Activated CD4-positive, alpha-beta T cell treated with anti-CD3 and anti-CD28 coated beads for 36 hours (primary cell): Measurements from ENCODE around the gene GPATCH2L. TPM values are rescaled to one million over a fixed set of nuclear protein-coding genes. Genes with fewer than 3 reads are reported as not detected.

Source experiments
- ATAC-seq: fragments of 200-7000 bp; cut with Tn5 transposase; one replicate; pipeline ENCODE4 v1.10.0; 2021; ENCODE audit warnings: mild to moderate bottlenecking, moderate library complexity
- CTCF ChIA-PET: fragments of 350-600 bp; sonication (Branson Sonifier 250); formaldehyde crosslinking; loops from one replicate; lab custom pipeline; 2021; ENCODE audit warnings: antibody characterized with exemption; lab: Charles Lee
- POLR2A ChIA-PET: fragments of 350-600 bp; sonication (Branson Sonifier 250); formaldehyde crosslinking; loops from one replicate; lab custom pipeline; 2021; ENCODE audit warnings: antibody characterized with exemption, inconsistent platforms; lab: Charles Lee
- DNase-seq: peaks from one replicate; pipeline ENCODE4 v3.0.0-alpha.2; 2020
- H3K27ac Mint-ChIP-seq: one replicate; pipeline ENCODE4 v1.8.0; 2021; ENCODE audit warnings: mixed read lengths
- H3K27me3 Mint-ChIP-seq: one replicate; pipeline ENCODE4 v1.8.0; 2021; ENCODE audit warnings: mixed read lengths
- H3K36me3 Mint-ChIP-seq: one replicate; pipeline ENCODE4 v1.8.0; 2021; ENCODE audit warnings: low read depth, mixed read lengths
- H3K4me1 Mint-ChIP-seq: one replicate; pipeline ENCODE4 v1.8.0; 2021; ENCODE audit warnings: mixed read lengths
- H3K4me3 Mint-ChIP-seq: one replicate; pipeline ENCODE4 v1.8.0; 2021; ENCODE audit warnings: mild to moderate bottlenecking, moderate library complexity, mixed read lengths
- H3K9me3 Mint-ChIP-seq: one replicate; pipeline ENCODE4 v1.8.0; 2021; ENCODE audit warnings: low read depth, mixed read lengths
- intact Hi-C, 2 experiments: fragments of 100-400 bp; cut with DNase I in 1 of 2; cut with micrococcal nuclease in 1 of 2; formaldehyde crosslinking; loops; one replicate each; pipeline versions ENCODE4 v1.14.2 to v1.15.1; 2022 to 2024; cut with DNase I, micrococcal nuclease
- total RNA-seq, 2 experiments: library from RNA; stranded (reverse); gene quantifications; one replicate each; pipeline ENCODE4 v1.2.3, GENCODE V29; 2021

The GPATCH2L gene
- total RNA-seq, 2 experiments from 2014 or later, result 43.0 to 47.2 TPM

DNA sequence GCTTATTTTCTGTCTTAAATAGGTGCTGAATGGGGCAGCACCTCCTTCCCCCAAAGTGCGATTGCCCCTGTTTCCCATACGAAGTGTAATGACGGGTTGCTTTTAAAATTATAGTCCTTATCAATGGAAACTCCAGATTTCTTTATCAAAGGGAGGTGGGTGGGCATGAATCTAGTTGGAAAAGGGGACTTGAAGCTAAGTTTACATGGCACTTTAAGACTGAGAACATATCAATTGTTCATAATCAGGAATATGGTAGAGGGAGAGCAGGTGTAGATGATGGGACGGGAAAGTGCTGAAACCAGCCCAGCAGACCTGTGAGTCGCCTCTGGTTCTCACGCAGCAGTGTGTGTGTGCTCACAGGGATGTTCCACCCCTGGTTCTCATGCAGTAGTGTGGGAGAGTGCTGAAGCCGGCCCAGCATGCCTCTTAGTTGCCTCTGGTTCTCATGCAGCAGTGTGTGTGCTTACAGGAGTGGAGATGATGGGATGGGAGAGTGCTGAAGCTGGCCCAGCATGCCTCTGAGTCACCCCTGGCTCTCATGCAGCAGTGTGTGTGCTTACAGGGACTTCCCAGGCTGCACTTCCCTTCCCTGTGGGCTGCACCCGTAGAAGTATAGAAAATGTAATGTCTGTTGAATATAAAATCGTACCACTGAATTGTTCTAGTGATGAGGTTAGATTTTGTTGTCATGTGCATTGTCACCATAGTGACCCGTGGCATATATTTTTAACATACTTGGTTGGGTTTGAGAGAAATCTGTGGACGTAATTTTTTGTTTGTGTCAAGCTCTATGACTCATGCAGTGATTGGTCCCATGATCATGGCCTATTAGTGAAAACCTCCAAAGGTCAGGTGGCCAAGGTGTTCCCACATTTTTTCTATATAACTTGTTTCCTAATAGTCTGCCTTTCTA is 51.6 kb downstream of the GPATCH2L start:
- Mint-ChIP-seq H3K4me1 (peaks cover 7% of the 10 kb centered on the region), H3K36me3 (peaks cover 39% of the 10 kb centered on the region), H3K27me3 (no peaks in the 10 kb centered on the region), H3K4me3 (no peak overlapping the region), H3K9me3 (no peaks in the 10 kb centered on the region), H3K27ac (no peak overlapping the region)
- ATAC-seq, result peak; percentile 69
- ChIA-PET POLR2A (interaction anchor here (0.6 kb wide), 1 partner anchor 14 kb away, joined by 3 read pairs; no protein-coding TSS in a partner anchor), CTCF (interaction anchor here (0.5 kb wide), 1 partner anchor 434 kb away, joined by 3 read pairs; no protein-coding TSS in a partner anchor)
- peak; percentile 16 for DNase-seq
- intact Hi-C loops, result no loop called here

DNA sequence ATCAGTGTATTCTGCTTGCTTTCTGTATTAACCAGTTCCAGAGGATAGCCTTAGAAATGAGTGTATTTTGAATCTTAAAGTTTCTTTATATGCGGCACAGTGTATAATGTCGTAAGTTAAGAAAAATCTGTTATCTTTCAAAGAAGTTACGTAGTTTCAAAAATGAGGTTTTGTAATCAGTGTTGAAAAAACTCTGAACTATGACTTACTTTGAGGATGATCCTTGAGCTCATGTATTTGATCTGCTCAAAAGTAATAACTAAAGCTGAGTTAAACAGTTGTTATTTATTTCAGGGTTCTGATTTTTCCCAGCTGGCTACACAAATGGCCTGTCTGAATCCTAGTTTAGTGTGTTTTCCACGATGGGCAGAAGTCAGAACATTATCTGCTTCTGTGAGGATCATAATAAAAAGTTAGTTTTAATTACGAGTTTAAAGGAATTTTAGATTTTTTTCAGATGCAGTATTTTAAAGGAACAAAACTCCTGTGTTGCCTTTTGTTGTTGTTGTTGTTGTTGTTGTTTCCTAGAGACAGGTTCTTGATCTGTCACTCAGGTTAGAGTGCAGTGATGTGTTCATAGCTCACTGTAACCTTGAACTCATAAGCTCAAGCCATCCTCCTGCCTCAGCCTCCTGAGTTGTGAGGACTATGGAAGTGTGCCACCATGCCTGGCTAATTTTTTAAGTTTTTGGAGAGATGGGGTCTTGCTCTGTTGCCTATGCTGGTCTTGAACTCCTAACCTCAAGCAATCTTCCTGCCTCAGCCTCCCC is 52.9 kb downstream of the GPATCH2L start:
- ChIA-PET POLR2A (no interaction called here), CTCF (no interaction called here)
- ATAC-seq (no peak), DNase-seq (no peak)
- Mint-ChIP-seq H3K36me3 (peaks cover 34% of the 10 kb centered on the region), H3K9me3 (no peaks in the 10 kb centered on the region), H3K27me3 (no peaks in the 10 kb centered on the region), H3K4me3 (no peak overlapping the region), H3K27ac (no peak overlapping the region), H3K4me1 (peaks cover 7% of the 10 kb centered on the region)
- intact Hi-C loops, result no loop called here

DNA sequence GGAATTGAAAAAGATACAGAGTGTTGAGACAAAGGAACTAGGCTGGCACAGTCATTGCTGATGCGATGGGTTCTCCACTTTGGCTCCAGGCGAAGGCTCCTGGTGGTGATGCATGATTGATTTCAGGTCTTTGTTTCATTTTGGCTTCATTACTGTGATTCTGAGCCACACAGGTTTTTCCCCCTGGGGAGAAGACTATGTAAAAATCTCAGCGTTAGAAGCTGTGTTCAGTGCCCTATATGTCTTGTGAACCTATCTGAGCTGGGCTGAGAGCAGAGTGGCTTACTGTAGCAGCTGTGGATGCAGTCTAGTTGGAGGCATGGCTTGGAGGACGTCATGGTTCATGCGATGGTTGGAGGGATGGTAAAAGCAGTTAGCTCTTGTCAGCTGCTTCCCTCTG is 54.0 kb downstream of the GPATCH2L start:
- CTCF ChIA-PET, result no interaction called here
- H3K9me3 Mint-ChIP-seq, result no peaks in the 10 kb centered on the region

DNA sequence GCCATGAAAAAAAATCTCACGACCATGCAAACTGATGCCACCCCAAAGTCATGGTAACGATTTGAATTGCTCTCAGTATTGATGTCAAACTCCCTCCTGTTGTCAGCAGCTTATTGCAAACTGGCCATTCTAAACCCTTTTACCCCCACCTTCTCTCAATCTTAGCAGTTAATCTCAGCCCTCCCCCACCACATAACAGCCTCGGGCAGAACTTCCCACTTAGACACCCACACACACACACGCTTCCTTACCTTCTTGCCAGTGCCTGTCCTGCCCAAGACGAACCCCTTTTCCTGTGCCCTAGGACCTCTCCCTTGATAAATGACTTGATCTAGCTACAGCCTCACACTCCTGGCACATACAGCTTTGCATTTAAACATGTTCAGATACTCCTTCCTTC is 56.6 kb downstream of the GPATCH2L start:
- peaks cover 16% of the 10 kb centered on the region for H3K36me3 Mint-ChIP-seq
- POLR2A ChIA-PET, result interaction anchor here (0.6 kb wide), 1 partner anchor 722 kb away, joined by 4 read pairs; no protein-coding TSS in a partner anchor
- intact Hi-C loops, result no loop called here

More for the DNA sequence above, 54.0 kb downstream of the GPATCH2L start:
- ATAC-seq (no peak), DNase-seq (no peak)
- Mint-ChIP-seq H3K4me3 (no peak overlapping the region), H3K36me3 (peaks cover 26% of the 10 kb centered on the region), H3K27ac (no peak overlapping the region), H3K27me3 (no peaks in the 10 kb centered on the region), H3K4me1 (peaks cover 7% of the 10 kb centered on the region)
- POLR2A ChIA-PET, result no interaction called here
- intact Hi-C loops, result no loop called here

DNA sequence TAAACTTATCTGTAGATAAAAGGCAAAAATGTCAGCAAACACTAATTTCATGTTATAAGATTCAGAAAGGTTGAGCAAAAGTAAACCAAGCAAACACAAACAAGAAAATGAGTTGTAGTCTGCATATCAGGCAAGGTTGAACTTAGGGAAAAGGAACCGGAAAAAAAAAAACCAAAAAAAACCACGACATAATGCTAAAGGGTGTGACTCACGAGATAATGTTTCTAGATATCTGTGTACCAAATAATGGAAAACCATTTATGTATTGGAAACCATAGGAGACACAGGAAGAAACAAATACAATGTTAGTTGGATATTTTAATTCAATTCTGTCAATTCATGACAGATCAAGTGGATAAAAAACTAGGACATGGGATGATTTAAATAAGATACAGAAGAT is 60.5 kb downstream of the GPATCH2L start:
- no peaks in the 10 kb centered on the region for H3K27me3 Mint-ChIP-seq
- no peak overlapping the region for H3K4me3 Mint-ChIP-seq
- no peak for DNase-seq
- no peak for ATAC-seq
- no peak overlapping the region for H3K27ac Mint-ChIP-seq
- no peaks in the 10 kb centered on the region for H3K4me1 Mint-ChIP-seq
- ChIA-PET CTCF (no interaction called here), POLR2A (no interaction called here)
- H3K36me3 Mint-ChIP-seq, result no peaks in the 10 kb centered on the region
- peaks cover 5% of the 10 kb centered on the region for H3K9me3 Mint-ChIP-seq
- intact Hi-C loops, result no loop called here

More for the DNA sequence above, 56.6 kb downstream of the GPATCH2L start:
- Mint-ChIP-seq H3K4me3 (no peak overlapping the region), H3K27ac (no peak overlapping the region), H3K4me1 (peaks cover 2% of the 10 kb centered on the region), H3K9me3 (peaks cover 3% of the 10 kb centered on the region), H3K27me3 (no peaks in the 10 kb centered on the region)
- ATAC-seq, result no peak
- CTCF ChIA-PET, result no interaction called here
- DNase-seq, result no peak

DNA sequence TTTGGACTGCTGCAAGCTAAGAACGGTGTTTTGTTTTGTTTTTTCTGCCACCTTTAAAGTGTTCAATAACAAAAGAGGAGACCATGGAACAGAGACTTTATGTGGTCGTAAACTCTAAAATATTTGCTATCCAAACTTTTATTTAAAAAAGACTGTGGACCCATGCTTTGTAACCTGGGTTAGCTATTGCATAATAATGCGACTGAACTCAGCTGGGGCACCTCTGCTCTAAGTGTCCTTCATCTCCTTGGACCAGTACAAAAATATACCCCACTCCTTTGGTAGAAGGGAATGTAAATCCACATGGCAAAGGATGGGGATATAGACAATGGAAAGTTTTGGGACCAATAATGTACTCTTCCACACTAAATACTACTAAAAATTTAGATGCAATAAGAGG is 65.5 kb downstream of the GPATCH2L start:
- intact Hi-C loops, result no loop called here
- ChIA-PET POLR2A (interaction anchor here (0.7 kb wide), 1 partner anchor 14 kb away, joined by 3 read pairs; no protein-coding TSS in a partner anchor), CTCF (no interaction called here)
- Mint-ChIP-seq H3K27ac (no peak overlapping the region), H3K4me3 (no peak overlapping the region), H3K4me1 (no peaks in the 10 kb centered on the region), H3K36me3 (no peaks in the 10 kb centered on the region), H3K9me3 (peaks cover 8% of the 10 kb centered on the region), H3K27me3 (no peaks in the 10 kb centered on the region)
- ATAC-seq (no peak), DNase-seq (no peak)

DNA sequence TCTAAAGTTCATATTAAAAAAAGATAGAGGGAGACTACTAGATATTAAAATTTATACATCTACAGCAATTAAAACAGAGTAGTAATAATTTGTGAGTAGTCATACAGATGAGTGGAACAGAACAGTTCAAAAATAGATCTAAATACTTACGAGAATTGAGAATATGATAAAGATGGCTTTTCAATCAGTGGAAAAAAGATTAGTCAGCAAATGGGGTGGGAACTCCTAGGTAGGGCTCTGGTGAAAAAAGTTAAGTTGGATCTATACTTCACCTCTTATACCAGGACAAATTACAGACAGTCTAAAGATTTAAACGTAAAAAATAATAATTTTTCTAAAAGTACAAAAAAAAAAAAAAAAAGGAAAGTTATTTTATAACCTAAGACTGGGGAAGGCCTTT is 66.9 kb downstream of the GPATCH2L start:
- peaks cover 5% of the 10 kb centered on the region for H3K9me3 Mint-ChIP-seq
- ATAC-seq (no peak), DNase-seq (no peak)
- ChIA-PET POLR2A (no interaction called here), CTCF (no interaction called here)
- no peaks in the 10 kb centered on the region for H3K4me1 Mint-ChIP-seq
- H3K27me3 Mint-ChIP-seq, result no peaks in the 10 kb centered on the region
- H3K4me3 Mint-ChIP-seq, result no peak overlapping the region
- intact Hi-C loops, result no loop called here
- no peaks in the 10 kb centered on the region for H3K36me3 Mint-ChIP-seq
- no peak overlapping the region for H3K27ac Mint-ChIP-seq

DNA sequence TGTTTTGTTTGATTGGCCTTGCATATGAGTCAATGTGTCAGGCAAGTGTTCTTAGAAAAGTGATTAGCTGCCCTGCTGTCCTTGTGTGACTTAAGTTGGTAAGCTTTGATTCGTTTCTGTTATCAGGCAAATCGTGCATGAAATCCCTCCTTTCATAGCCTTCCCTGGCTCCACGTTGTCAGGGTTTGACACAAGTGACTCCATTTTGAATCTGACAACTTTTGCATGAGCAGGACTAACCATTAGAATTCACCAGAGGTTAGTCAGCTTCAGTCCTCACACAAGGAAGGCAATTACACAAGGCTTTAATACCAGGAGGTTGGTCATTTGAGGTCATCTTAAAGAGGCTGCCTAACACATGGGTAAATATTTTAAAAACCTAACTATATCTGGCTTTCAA is 68.2 kb downstream of the GPATCH2L start:
- POLR2A ChIA-PET, result no interaction called here

DNA sequence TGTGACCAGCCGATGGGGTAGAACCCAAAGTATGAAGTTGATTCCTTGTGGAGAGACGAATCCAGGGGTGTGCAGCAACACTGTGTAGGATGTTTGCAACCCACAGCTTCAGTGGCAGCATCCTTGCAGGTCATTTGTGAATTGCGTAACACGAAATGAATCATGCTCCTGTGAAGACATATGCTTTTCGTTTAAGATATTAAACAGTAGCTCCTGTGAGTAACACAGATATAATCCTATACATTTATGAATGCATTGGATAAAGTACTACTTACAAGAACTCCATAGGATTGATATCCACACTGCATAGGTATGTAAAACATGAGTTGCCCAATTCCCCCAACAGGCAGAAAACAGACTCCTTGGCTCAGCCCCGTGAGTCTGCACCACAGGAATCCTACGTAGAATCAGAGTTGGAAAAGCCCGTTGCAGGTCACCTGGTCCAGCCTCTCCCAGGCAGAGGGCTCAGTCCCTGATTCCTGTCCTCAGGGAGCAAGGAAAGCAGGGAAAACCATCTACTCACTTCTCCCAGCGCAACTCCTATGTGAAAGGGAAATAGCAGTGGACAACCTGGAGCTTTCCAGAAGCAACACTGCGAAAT is 75.8 kb downstream of the GPATCH2L start:
- Mint-ChIP-seq H3K36me3 (peaks cover 7% of the 10 kb centered on the region), H3K4me3 (no peak overlapping the region), H3K27ac (no peak overlapping the region), H3K27me3 (no peaks in the 10 kb centered on the region), H3K4me1 (no peaks in the 10 kb centered on the region), H3K9me3 (peaks cover 2% of the 10 kb centered on the region)
- ChIA-PET CTCF (interaction anchor here (0.8 kb wide), 1 partner anchor 36 kb away, joined by 3 read pairs; no protein-coding TSS in a partner anchor), POLR2A (no interaction called here)
- intact Hi-C loops, result no loop called here
- no peak for DNase-seq
- ATAC-seq, result no peak

More for the DNA sequence above, 68.2 kb downstream of the GPATCH2L start:
- Mint-ChIP-seq H3K27ac (no peak overlapping the region), H3K4me1 (no peaks in the 10 kb centered on the region), H3K36me3 (no peaks in the 10 kb centered on the region), H3K9me3 (peaks cover 6% of the 10 kb centered on the region), H3K4me3 (no peak overlapping the region), H3K27me3 (no peaks in the 10 kb centered on the region)
- CTCF ChIA-PET, result no interaction called here
- ATAC-seq, result no peak
- intact Hi-C loops, result no loop called here
- no peak for DNase-seq

DNA sequence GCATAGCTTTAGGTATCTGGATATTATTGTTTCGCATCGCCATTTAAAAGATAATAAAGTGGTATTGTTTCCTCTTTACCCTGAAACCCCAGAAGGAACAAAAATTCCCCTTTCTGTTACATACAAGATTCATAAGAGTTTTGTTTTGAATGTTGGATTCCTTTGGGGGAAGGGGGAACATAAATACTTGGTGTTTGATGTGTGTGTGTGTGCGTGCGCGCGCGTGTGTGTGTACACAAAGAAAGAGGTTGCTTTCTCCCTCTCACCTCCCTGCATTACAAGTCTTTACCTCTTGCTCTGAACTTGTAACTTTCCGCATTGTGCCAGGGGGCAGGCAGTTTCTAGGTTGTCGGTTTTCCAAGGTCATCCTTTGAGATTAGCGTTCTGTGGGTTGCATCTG is 76.4 kb downstream of the GPATCH2L start:
- DNase-seq, result no peak
- POLR2A ChIA-PET, result no interaction called here
- no peaks in the 10 kb centered on the region for H3K27me3 Mint-ChIP-seq

DNA sequence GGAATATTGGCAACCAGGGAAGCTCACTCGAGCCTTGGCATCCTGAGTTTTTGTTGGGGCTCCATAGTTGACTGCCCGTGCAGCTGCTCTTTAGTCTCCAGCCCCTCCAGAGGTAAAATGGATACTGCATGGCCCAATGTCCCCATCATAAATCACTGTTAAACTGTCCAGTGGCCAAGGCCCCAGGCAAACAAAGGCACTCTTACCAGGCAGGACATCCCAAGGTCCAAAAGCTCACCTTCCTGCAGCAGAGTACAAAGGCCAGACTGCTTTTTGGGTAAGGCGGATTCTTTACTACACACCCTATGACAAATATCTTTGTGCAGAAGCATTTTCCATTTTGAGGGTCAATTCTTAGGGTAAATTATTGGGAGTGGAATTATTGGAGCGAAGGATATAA is 81.1 kb downstream of the GPATCH2L start:
- Mint-ChIP-seq H3K4me3 (no peak overlapping the region), H3K4me1 (no peaks in the 10 kb centered on the region), H3K9me3 (no peaks in the 10 kb centered on the region), H3K36me3 (peaks cover 22% of the 10 kb centered on the region), H3K27ac (no peak overlapping the region), H3K27me3 (no peaks in the 10 kb centered on the region)
- ATAC-seq (no peak), DNase-seq (no peak)
- CTCF ChIA-PET, result no interaction called here
- POLR2A ChIA-PET, result no interaction called here
- intact Hi-C loops, result no loop called here

More for the DNA sequence above, 76.4 kb downstream of the GPATCH2L start:
- Mint-ChIP-seq H3K4me1 (no peaks in the 10 kb centered on the region), H3K36me3 (peaks cover 11% of the 10 kb centered on the region), H3K27ac (no peak overlapping the region), H3K9me3 (peaks cover 2% of the 10 kb centered on the region), H3K4me3 (no peak overlapping the region)
- CTCF ChIA-PET, result interaction anchor here (0.8 kb wide), 1 partner anchor 36 kb away, joined by 3 read pairs; no protein-coding TSS in a partner anchor
- intact Hi-C loops, result no loop called here
- no peak for ATAC-seq
